Activated CD4-positive, alpha-beta T cell treated with anti-CD3 and anti-CD28 coated beads, Interleukin-2, amount 10 ng/mL, durations not matched to agents 7 days and 5 days (primary cell): ENCODE results near the gene PPFIBP1. TPM values are rescaled to one million over a fixed set of nuclear protein-coding genes. Genes with fewer than 3 reads are reported as not detected.

Experiments
- CTCF ChIA-PET: fragments of 350-600 bp; sonication (Branson Sonifier 250); formaldehyde crosslinking; loops from one replicate; lab custom pipeline; 2021; ENCODE audit warnings: antibody characterized with exemption; lab: Charles Lee
- POLR2A ChIA-PET: fragments of 350-600 bp; sonication (Branson Sonifier 250); formaldehyde crosslinking; loops from one replicate; lab custom pipeline; 2021; ENCODE audit warnings: antibody characterized with exemption; lab: Charles Lee
- DNase-seq: peaks from one replicate; pipeline ENCODE4 v3.0.0-alpha.2; 2020
- H3K27ac Mint-ChIP-seq: one replicate; pipeline ENCODE4 v1.8.0; 2021; ENCODE audit warnings: mild to moderate bottlenecking, moderate library complexity, mixed read lengths
- H3K27me3 Mint-ChIP-seq: one replicate; pipeline ENCODE4 v1.8.0; 2021; ENCODE audit warnings: mixed read lengths
- H3K36me3 Mint-ChIP-seq: one replicate; pipeline ENCODE4 v1.8.0; 2021; ENCODE audit warnings: low read depth, mixed read lengths
- H3K4me1 Mint-ChIP-seq: one replicate; pipeline ENCODE4 v1.8.0; 2021; ENCODE audit warnings: mixed read lengths
- H3K4me3 Mint-ChIP-seq: one replicate; pipeline ENCODE4 v1.8.0; 2021; ENCODE audit warnings: mild to moderate bottlenecking, moderate library complexity, mixed read lengths
- H3K9me3 Mint-ChIP-seq: one replicate; pipeline ENCODE4 v1.8.0; 2021; ENCODE audit warnings: mixed read lengths
- total RNA-seq, 2 experiments: library from RNA; stranded (reverse); gene quantifications; one replicate each; pipeline ENCODE4 v1.2.3, GENCODE V29; 2021

PPFIBP1 gene
- total RNA-seq, 2 experiments from 2014 or later: 7.7 to 8.6 TPM

GRCh38 chr12:27500546-27500945, 23.5 kb upstream of the PPFIBP1 start:
- CTCF ChIA-PET: interaction anchor here (0.6 kb wide), 1 partner anchor 56 kb away, joined by 3 read pairs; no protein-coding TSS in a partner anchor
- DNase-seq: no peak
- H3K36me3 Mint-ChIP-seq: peaks cover 7% of the 10 kb centered on the region
- H3K27ac Mint-ChIP-seq: no peak overlapping the region
- H3K4me1 Mint-ChIP-seq: peaks cover 37% of the 10 kb centered on the region
- H3K27me3 Mint-ChIP-seq: peaks cover 23% of the 10 kb centered on the region
- H3K9me3 Mint-ChIP-seq: peaks cover 7% of the 10 kb centered on the region
- POLR2A ChIA-PET: no interaction called here
- H3K4me3 Mint-ChIP-seq: no peak overlapping the region

DNA sequence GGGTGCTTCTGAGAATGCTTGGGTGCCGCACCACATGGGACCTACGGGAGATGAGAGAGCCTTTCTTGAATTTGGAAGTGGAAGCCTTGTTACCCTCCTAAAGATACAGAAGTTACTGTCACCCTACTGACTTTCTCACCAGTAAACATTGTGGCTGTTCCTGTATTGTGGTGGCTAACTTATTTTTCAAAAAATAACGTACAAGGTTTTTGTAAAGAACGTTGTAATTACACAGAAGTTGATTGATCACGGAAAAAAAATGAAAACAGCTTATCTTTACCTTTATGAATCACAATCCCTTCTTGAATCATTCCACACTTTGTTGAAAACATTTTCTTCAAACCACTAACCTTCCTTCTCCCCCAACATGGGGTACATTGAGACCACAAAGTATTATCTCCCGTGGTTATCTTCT, 22.0 kb upstream of the PPFIBP1 start:
- H3K27me3 Mint-ChIP-seq: peaks cover 32% of the 10 kb centered on the region
- no peak for DNase-seq
- H3K36me3 Mint-ChIP-seq: peaks cover 9% of the 10 kb centered on the region
- H3K27ac Mint-ChIP-seq: no peak overlapping the region
- H3K4me1 Mint-ChIP-seq: peaks cover 37% of the 10 kb centered on the region
- H3K9me3 Mint-ChIP-seq: peaks cover 9% of the 10 kb centered on the region
- ChIA-PET POLR2A (no interaction called here), CTCF (interaction anchor here (0.7 to 1.1 kb wide), 3 partner anchors 20 to 41 kb away, joined by 3 read pairs; no protein-coding TSS in a partner anchor)
- H3K4me3 Mint-ChIP-seq: peak overlapping the region; percentile 40

DNA sequence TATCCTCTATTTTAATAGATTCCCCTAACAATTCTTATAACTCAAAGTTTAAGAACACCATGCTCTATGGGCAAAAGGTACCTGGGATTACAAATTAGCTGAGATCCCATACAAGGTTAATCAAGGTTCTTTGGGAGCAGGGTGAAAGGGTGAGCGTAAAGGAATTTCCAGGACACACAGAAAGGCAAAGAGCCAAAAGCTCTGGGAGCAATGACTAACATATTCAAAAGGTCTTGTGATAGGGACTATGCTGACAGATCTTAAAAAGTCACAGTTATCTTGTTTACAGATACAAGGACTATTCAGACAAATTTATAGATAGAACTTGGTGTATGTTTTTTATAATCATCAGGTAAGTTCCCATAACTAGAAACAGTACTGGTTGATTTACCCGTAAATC, 19.5 kb upstream of the PPFIBP1 start:
- Mint-ChIP-seq H3K27ac (no peak overlapping the region), H3K9me3 (peaks cover 11% of the 10 kb centered on the region), H3K36me3 (peaks cover 5% of the 10 kb centered on the region), H3K4me1 (peaks cover 17% of the 10 kb centered on the region), H3K27me3 (peaks cover 44% of the 10 kb centered on the region), H3K4me3 (no peak overlapping the region)
- ChIA-PET POLR2A (no interaction called here), CTCF (interaction anchor here (1.7 kb wide), 1 partner anchor 70 kb away, joined by 6 read pairs; no protein-coding TSS in a partner anchor)
- no peak for DNase-seq

GRCh38 chr12:27505109-27505508, 18.9 kb upstream of the PPFIBP1 start:
- peaks cover 43% of the 10 kb centered on the region for H3K27me3 Mint-ChIP-seq
- POLR2A ChIA-PET: no interaction called here

DNA sequence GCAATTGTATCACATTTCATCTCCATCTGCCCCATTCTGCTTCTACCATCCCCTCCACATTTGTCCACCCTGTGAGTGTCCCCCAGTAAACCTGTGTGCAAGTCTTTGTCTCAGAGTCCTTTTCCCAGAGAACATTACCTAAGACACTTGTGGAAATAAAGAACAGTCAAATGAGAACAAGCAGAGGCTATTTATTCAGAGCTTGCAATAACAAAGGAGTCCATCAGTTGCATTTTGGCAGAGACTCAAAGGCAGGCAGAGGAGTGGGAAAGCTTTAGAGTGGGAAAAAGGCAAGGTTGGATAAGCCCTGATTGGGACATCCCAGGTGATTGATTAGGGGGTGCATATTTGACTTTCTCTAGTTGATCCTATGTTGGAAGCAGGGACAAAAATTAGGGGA, 18.2 kb upstream of the PPFIBP1 start:
- peaks cover 47% of the 10 kb centered on the region for H3K27me3 Mint-ChIP-seq
- POLR2A ChIA-PET: no interaction called here
- CTCF ChIA-PET: interaction anchor here (1.1 to 1.7 kb wide), 2 partner anchors 9 to 71 kb away, joined by 4 to 6 read pairs; no protein-coding TSS in a partner anchor
- no peak overlapping the region for H3K4me3 Mint-ChIP-seq
- no peak for DNase-seq
- peaks cover 11% of the 10 kb centered on the region for H3K4me1 Mint-ChIP-seq
- H3K27ac Mint-ChIP-seq: no peak overlapping the region
- peaks cover 5% of the 10 kb centered on the region for H3K36me3 Mint-ChIP-seq
- peaks cover 8% of the 10 kb centered on the region for H3K9me3 Mint-ChIP-seq

More at GRCh38 chr12:27505109-27505508, 18.9 kb upstream of the PPFIBP1 start:
- Mint-ChIP-seq H3K27ac (no peak overlapping the region), H3K4me3 (no peak overlapping the region), H3K4me1 (peaks cover 15% of the 10 kb centered on the region), H3K36me3 (peaks cover 5% of the 10 kb centered on the region), H3K9me3 (peaks cover 8% of the 10 kb centered on the region)
- CTCF ChIA-PET: interaction anchor here (1.1 to 1.7 kb wide), 2 partner anchors 10 to 71 kb away, joined by 4 to 6 read pairs; no protein-coding TSS in a partner anchor
- no peak for DNase-seq

- Mint-ChIP-seq H3K27ac (no peak overlapping the region), H3K4me3 (no peak overlapping the region), H3K36me3 (peaks cover 5% of the 10 kb centered on the region), H3K9me3 (peaks cover 8% of the 10 kb centered on the region), H3K4me1 (peaks cover 8% of the 10 kb centered on the region), H3K27me3 (peaks cover 53% of the 10 kb centered on the region)
- CTCF ChIA-PET: no interaction called here
- POLR2A ChIA-PET: no interaction called here
- no peak for DNase-seq
Measured at GRCh38 chr12:27506645-27507189, 17.3 kb upstream of the PPFIBP1 start.

GRCh38 chr12:27508736-27509431, 15.1 kb upstream of the PPFIBP1 start:
- Mint-ChIP-seq H3K36me3 (peaks cover 2% of the 10 kb centered on the region), H3K9me3 (peaks cover 4% of the 10 kb centered on the region), H3K4me1 (no peaks in the 10 kb centered on the region), H3K4me3 (no peak overlapping the region), H3K27ac (no peak overlapping the region), H3K27me3 (peaks cover 54% of the 10 kb centered on the region)
- CTCF ChIA-PET: interaction anchor here (1.0 kb wide), 1 partner anchor 57 kb away, joined by 3 read pairs; no protein-coding TSS in a partner anchor
- DNase-seq: no peak
- POLR2A ChIA-PET: no interaction called here

- CTCF ChIA-PET: no interaction called here
- Mint-ChIP-seq H3K36me3 (peaks cover 2% of the 10 kb centered on the region), H3K4me1 (no peaks in the 10 kb centered on the region), H3K27ac (no peak overlapping the region), H3K4me3 (no peak overlapping the region), H3K27me3 (peaks cover 50% of the 10 kb centered on the region), H3K9me3 (peaks cover 4% of the 10 kb centered on the region)
- DNase-seq: no peak
- POLR2A ChIA-PET: no interaction called here
Measured at GRCh38 chr12:27511031-27511722, 12.8 kb upstream of the PPFIBP1 start.

DNA sequence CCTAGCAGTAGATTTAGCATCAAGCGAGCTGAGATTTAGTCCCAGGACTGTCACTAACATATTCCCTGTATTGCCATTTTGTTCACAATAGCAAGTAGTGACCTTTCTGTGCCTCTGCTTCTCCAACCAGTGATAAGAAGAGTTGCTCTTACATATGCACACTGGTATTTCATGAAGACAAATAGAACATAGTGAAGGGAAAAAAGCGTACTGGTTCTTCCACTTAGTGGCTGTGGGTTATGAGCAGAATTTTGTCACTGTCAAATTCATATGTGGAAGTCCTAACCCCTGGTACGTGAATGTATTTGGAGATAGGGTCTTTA, 12.3 kb upstream of the PPFIBP1 start:
- Mint-ChIP-seq H3K9me3 (peaks cover 2% of the 10 kb centered on the region), H3K27me3 (peaks cover 48% of the 10 kb centered on the region), H3K4me3 (no peak overlapping the region), H3K4me1 (no peaks in the 10 kb centered on the region), H3K27ac (no peak overlapping the region), H3K36me3 (no peaks in the 10 kb centered on the region)
- ChIA-PET POLR2A (no interaction called here), CTCF (interaction anchor here (1.1 kb wide), 1 partner anchor 34 kb away, joined by 3 read pairs; no protein-coding TSS in a partner anchor)
- no peak for DNase-seq

DNA sequence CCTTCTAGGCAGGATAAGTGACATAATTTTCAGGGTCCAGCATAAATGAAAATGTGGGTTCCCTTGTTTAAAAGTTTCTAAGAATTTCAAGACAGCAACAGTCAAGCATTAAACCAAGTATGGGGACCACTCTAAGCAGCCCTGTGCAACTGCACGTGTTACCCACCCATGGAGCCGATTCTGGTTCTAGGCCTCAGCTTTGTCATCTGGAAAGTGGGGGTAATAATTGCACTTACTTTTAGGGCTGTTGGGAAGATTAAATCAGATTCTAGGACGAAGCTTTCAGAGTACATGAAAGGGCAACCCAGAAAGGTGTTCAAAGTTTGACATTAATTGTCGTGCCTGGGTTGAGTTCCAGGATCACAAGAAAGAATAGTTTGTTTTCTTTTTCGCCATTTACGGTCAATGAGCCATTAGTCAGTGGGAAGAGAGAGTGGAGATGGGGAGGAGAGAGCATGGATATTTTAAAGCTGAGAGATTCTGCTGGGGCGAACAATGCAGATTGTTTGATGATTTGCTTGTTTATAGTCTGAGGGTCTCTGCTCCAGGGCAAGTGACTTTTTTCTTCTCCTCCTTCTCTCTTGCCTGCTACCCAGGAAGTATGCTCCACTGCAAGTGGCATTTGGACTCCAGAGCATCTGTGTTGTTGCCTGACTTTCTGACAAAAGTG, 10.7 kb upstream of the PPFIBP1 start:
- no peaks in the 10 kb centered on the region for H3K4me1 Mint-ChIP-seq
- no peaks in the 10 kb centered on the region for H3K36me3 Mint-ChIP-seq
- POLR2A ChIA-PET: no interaction called here
- H3K4me3 Mint-ChIP-seq: no peak overlapping the region
- no peak for DNase-seq
- H3K9me3 Mint-ChIP-seq: no peaks in the 10 kb centered on the region
- CTCF ChIA-PET: interaction anchor here (2.1 kb wide), 1 partner anchor 11 kb away, joined by 6 read pairs; the partner anchor contains the start of gene PPFIBP1
- peaks cover 45% of the 10 kb centered on the region for H3K27me3 Mint-ChIP-seq
- no peak overlapping the region for H3K27ac Mint-ChIP-seq

DNA sequence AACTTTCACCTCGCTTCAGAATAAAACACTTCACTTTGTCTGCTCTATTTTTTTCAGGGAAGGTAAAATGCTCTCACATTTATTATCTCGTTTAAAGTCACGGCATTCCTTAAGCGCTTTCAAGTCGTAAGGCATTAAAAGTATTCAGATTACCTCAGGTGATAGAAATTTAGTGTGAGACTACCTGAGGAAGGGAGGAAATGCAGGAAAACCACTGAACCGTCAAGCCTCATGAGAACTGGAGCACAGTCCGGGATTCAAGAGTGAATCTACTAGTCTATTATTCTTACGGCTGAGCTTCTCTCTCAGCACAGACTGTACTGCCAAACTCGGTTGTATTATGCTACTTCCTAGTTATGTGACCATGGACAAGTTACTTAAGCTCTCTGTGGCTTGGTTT, 8.3 kb upstream of the PPFIBP1 start:
- no peak for DNase-seq
- Mint-ChIP-seq H3K27me3 (peaks cover 43% of the 10 kb centered on the region), H3K36me3 (no peaks in the 10 kb centered on the region), H3K4me1 (no peaks in the 10 kb centered on the region), H3K27ac (no peak overlapping the region), H3K9me3 (no peaks in the 10 kb centered on the region), H3K4me3 (no peak overlapping the region)
- CTCF ChIA-PET: interaction anchor here (0.9 kb wide), 1 partner anchor 30 kb away, joined by 4 read pairs; no protein-coding TSS in a partner anchor
- POLR2A ChIA-PET: no interaction called here

- H3K4me3 Mint-ChIP-seq: no peak overlapping the region
- CTCF ChIA-PET: no interaction called here
Measured at GRCh38 chr12:27516625-27517024, 7.4 kb upstream of the PPFIBP1 start.

More at GRCh38 chr12:27516625-27517024, 7.4 kb upstream of the PPFIBP1 start:
- Mint-ChIP-seq H3K4me1 (peaks cover 3% of the 10 kb centered on the region), H3K36me3 (no peaks in the 10 kb centered on the region), H3K9me3 (no peaks in the 10 kb centered on the region), H3K27ac (no peak overlapping the region), H3K27me3 (peaks cover 43% of the 10 kb centered on the region)
- POLR2A ChIA-PET: no interaction called here
- DNase-seq: no peak
